Stimulated activated CD4-positive, alpha-beta T cell treated with anti-CD3 and anti-CD28 coated beads, Interleukin-15, amount 100 ng/mL, for 48 hours (primary cell): Measurements from ENCODE around the gene COPE.
"Not testable (repeated sequence)": the region's sequence is repeated elsewhere in the genome, so short reads cannot be mapped to it uniquely, and the experiment has no call there.

Source experiments
- DNase-seq, 2 donors: peaks; one replicate each; pipeline ENCODE4 v3.0.0-alpha.2; 2020; ENCODE audit warnings: low read depth in 2 of 2

The COPE gene

GRCh38 chr19:18919086-18919899 lies at the start of gene COPE, which contains the start of gene DDX49:
Gene COPE (minus strand): TSS chr19:18919387. CDS start chr19:18919348, 39 bp downstream.
Gene DDX49 (plus strand): TSS chr19:18919715. CDS start chr19:18919742, 27 bp downstream.
- DNase-seq = peak; percentile 95 to 97

GRCh38 chr19:18967358-18968146 lies 48.4 kb upstream of the COPE start:
- no peak for DNase-seq

GRCh38 chr19:18966307-18966706 lies 47.1 kb upstream of the COPE start:
- DNase-seq = no peak

GRCh38 chr19:18964121-18964520 lies 44.9 kb upstream of the COPE start:
- DNase-seq = no peak

GRCh38 chr19:18961767-18962620 lies 42.8 kb upstream of the COPE start:
- no peak for DNase-seq

GRCh38 chr19:18960370-18960769 lies 41.2 kb upstream of the COPE start:
- DNase-seq = no peak

GRCh38 chr19:18955042-18955441 lies 35.9 kb upstream of the COPE start:
- no peak for DNase-seq

- no peak for DNase-seq
Observed at GRCh38 chr19:18954094-18954493, 34.9 kb upstream of the COPE start.

GRCh38 chr19:18952364-18953003 lies 33.3 kb upstream of the COPE start:
- not testable (repeated sequence) for DNase-seq

- no peak for DNase-seq
Observed at GRCh38 chr19:18951721-18952281, 32.6 kb upstream of the COPE start.

- no peak for DNase-seq
Observed at GRCh38 chr19:18949858-18950257, 30.7 kb upstream of the COPE start.

GRCh38 chr19:18948976-18949356 lies 29.8 kb upstream of the COPE start:
- DNase-seq = no peak

GRCh38 chr19:18948075-18948975 lies 29.1 kb upstream of the COPE start:
- DNase-seq = no peak

- DNase-seq = no peak
Observed at GRCh38 chr19:18946918-18947317, 27.7 kb upstream of the COPE start.

- DNase-seq = no peak
Observed at GRCh38 chr19:18946335-18946734, 27.1 kb upstream of the COPE start.

GRCh38 chr19:18945297-18945696 lies 26.1 kb upstream of the COPE start:
- no peak for DNase-seq

GRCh38 chr19:18943465-18943864 lies 24.3 kb upstream of the COPE start:
- no peak for DNase-seq

- no peak for DNase-seq
Observed at GRCh38 chr19:18942692-18943091, 23.5 kb upstream of the COPE start.

GRCh38 chr19:18941628-18942354 lies 22.6 kb upstream of the COPE start:
- DNase-seq = no peak
